ENCODE results near the gene LYPD6.

DNA sequence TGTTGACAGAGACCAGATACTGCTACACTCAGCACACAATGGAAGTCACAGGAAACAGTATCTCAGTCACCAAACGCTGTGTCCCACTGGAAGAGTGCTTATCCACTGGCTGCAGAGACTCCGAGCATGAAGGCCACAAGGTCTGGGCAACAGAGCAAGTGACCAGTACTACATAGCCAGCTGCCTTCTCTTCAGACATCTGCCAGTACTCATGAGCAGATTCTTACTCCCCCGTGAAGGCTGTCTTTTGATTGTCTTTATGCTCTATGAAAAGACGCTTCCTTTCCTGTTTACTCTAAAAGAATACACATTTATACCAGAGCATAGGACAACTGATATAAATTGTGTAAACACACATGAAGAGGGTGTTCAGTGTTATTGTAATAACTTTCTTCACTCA lies 138.2 kb downstream of the LYPD6 start:
- TF ChIP-seq POLR2AphosphoS5 (IDR thresholded peaks at IDR 0.05) (no peak), POLR2A (IDR thresholded peaks at IDR 0.05) (no peak)
- TF ChIP-seq, protein P1, sequence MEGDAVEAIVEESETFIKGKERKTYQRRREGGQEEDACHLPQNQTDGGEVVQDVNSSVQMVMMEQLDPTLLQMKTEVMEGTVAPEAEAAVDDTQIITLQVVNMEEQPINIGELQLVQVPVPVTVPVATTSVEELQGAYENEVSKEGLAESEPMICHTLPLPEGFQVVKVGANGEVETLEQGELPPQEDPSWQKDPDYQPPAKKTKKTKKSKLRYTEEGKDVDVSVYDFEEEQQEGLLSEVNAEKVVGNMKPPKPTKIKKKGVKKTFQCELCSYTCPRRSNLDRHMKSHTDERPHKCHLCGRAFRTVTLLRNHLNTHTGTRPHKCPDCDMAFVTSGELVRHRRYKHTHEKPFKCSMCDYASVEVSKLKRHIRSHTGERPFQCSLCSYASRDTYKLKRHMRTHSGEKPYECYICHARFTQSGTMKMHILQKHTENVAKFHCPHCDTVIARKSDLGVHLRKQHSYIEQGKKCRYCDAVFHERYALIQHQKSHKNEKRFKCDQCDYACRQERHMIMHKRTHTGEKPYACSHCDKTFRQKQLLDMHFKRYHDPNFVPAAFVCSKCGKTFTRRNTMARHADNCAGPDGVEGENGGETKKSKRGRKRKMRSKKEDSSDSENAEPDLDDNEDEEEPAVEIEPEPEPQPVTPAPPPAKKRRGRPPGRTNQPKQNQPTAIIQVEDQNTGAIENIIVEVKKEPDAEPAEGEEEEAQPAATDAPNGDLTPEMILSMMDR (IDR thresholded peaks at IDR 0.05) = no peak
